Measurements from ENCODE around the gene AGO3. TPM values are rescaled to one million over a fixed set of nuclear protein-coding genes. Genes with fewer than 3 reads are reported as not detected.

AGO3 gene
- total RNA-seq, 1 experiment from 2014 or later = 39.4 TPM

DNA sequence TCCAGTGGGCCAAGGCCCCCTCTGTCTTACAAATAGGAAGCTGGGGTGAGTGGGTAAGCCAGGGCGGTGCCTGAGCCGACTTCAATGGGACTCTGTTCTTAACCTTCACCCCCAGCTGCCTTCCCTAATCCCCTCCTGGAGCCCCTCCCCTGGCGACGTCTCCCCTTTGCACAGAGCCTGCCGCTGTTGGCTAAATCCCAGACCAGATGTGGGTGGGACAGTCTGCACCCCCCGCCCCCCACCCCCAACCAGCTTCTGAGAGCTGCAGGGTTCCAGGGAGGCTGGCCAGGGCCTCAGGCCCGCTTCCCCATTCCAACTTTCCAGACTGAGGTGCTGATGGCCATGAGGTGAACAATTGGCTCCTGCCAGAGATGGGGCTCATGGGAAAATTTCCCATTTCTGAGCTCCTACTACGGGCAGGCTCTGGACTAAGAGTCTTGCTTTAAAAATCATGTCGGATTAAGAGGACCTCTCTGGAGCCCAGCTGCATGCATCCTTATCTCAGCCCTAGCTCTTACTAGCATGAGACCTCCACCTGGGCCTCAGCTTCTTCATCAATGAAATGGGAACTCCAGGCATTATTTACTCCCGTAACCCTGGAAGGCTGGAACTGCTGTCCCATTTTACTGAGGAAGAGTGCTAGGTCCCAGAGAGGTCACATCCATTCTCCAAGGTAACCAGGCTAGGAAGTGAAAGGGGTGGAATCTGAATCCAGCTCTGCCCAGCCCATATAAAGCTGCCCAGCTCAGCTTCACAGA is 187.7 kb downstream of the AGO3 start:
- POLR2A ChIA-PET = interaction anchor here (0.8 kb wide), 1 partner anchor 16 kb away, joined by 3 read pairs; no protein-coding TSS in a partner anchor
- CTCF ChIA-PET = interaction anchor here (0.5 to 1.2 kb wide), 3 partner anchors 16 to 31 kb away, joined by 3 to 6 read pairs (median 3); partner anchors contain the start of gene TRAPPC3

GRCh38 chr1:36119456-36119855 is 188.6 kb downstream of the AGO3 start:
- no peak for TF ChIP-seq POLR2AphosphoS5 (IDR thresholded peaks at IDR 0.05; ENCODE audit: low read depth, low read length)
- TF ChIP-seq, protein P1, sequence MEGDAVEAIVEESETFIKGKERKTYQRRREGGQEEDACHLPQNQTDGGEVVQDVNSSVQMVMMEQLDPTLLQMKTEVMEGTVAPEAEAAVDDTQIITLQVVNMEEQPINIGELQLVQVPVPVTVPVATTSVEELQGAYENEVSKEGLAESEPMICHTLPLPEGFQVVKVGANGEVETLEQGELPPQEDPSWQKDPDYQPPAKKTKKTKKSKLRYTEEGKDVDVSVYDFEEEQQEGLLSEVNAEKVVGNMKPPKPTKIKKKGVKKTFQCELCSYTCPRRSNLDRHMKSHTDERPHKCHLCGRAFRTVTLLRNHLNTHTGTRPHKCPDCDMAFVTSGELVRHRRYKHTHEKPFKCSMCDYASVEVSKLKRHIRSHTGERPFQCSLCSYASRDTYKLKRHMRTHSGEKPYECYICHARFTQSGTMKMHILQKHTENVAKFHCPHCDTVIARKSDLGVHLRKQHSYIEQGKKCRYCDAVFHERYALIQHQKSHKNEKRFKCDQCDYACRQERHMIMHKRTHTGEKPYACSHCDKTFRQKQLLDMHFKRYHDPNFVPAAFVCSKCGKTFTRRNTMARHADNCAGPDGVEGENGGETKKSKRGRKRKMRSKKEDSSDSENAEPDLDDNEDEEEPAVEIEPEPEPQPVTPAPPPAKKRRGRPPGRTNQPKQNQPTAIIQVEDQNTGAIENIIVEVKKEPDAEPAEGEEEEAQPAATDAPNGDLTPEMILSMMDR (IDR thresholded peaks at IDR 0.05) = no peak
- TF ChIP-seq, protein P2, sequence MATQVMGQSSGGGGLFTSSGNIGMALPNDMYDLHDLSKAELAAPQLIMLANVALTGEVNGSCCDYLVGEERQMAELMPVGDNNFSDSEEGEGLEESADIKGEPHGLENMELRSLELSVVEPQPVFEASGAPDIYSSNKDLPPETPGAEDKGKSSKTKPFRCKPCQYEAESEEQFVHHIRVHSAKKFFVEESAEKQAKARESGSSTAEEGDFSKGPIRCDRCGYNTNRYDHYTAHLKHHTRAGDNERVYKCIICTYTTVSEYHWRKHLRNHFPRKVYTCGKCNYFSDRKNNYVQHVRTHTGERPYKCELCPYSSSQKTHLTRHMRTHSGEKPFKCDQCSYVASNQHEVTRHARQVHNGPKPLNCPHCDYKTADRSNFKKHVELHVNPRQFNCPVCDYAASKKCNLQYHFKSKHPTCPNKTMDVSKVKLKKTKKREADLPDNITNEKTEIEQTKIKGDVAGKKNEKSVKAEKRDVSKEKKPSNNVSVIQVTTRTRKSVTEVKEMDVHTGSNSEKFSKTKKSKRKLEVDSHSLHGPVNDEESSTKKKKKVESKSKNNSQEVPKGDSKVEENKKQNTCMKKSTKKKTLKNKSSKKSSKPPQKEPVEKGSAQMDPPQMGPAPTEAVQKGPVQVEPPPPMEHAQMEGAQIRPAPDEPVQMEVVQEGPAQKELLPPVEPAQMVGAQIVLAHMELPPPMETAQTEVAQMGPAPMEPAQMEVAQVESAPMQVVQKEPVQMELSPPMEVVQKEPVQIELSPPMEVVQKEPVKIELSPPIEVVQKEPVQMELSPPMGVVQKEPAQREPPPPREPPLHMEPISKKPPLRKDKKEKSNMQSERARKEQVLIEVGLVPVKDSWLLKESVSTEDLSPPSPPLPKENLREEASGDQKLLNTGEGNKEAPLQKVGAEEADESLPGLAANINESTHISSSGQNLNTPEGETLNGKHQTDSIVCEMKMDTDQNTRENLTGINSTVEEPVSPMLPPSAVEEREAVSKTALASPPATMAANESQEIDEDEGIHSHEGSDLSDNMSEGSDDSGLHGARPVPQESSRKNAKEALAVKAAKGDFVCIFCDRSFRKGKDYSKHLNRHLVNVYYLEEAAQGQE (IDR thresholded peaks at IDR 0.05; ENCODE audit: insufficient read depth in 1 of 2, low read depth in 2 of 2, low read length in 1 of 2) = no peak
- no peak for TF ChIP-seq SIN3A (IDR thresholded peaks at IDR 0.05; ENCODE audit: borderline replicate concordance, insufficient read depth, low read depth, low read length)
- no peak for TF ChIP-seq TCF7L2 (IDR thresholded peaks at IDR 0.05; ENCODE audit: low read depth, low read length)
- ATAC-seq = no peak
- Histone ChIP-seq H3K9me3 (ENCODE audit: control insufficient read depth, insufficient read depth, low read depth, low read length) (no peaks in the 10 kb centered on the region), H3K4me1 (ENCODE audit: control insufficient read depth, insufficient read depth, low read length) (no peaks in the 10 kb centered on the region), H3K27ac (ENCODE audit: low read length) (no peak overlapping the region), H3K4me3 (ENCODE audit: low read depth in 2 of 2, low read length in 2 of 2) (no peak overlapping the region), H3K36me3 (ENCODE audit: control insufficient read depth, insufficient read depth, low read length) (no peaks in the 10 kb centered on the region), H3K27me3 (ENCODE audit: control insufficient read depth, insufficient read depth, low read length) (peaks cover under 1% of the 10 kb centered on the region; the same call in 1 of the 2 replicates)
- ChIA-PET POLR2A (no interaction called here), CTCF (interaction anchor here (0.6 to 1.1 kb wide), 2 partner anchors 15 to 75 kb away, joined by 3 to 6 read pairs; no protein-coding TSS in a partner anchor)
- no peak for DNase-seq (ENCODE audit: low read depth, low spot score)
- intact Hi-C loops (cut with micrococcal nuclease; ENCODE audit: unreplicated experiment) (no loop called here), in situ Hi-C loops (cut with HindIII; ENCODE audit: low pct_unique_long_range_greater_than_20kb, low sequenced_read_pairs) (no loop called here)
- no TSS peak for BruUV-seq (replicated peaks)

More for the DNA sequence above, 187.7 kb downstream of the AGO3 start:
- H3K4me1 ChIP-seq (ENCODE audit: control insufficient read depth, insufficient read depth, low read length) = no peaks in the 10 kb centered on the region
- no peaks in the 10 kb centered on the region for H3K27me3 ChIP-seq (ENCODE audit: control insufficient read depth, insufficient read depth, low read length)
- no TSS peak for BruUV-seq (replicated peaks)
- no peak overlapping the region for H3K4me3 ChIP-seq (ENCODE audit: low read depth in 2 of 2, low read length in 2 of 2)
- H3K27ac ChIP-seq (ENCODE audit: low read length) = no peak overlapping the region
- DNase-seq (ENCODE audit: low read depth, low spot score) (no peak), ATAC-seq (no peak)
- in situ Hi-C loops (cut with HindIII; ENCODE audit: low pct_unique_long_range_greater_than_20kb, low sequenced_read_pairs) (no loop called here), intact Hi-C loops (cut with micrococcal nuclease; ENCODE audit: unreplicated experiment) (no loop called here)
- no peaks in the 10 kb centered on the region for H3K36me3 ChIP-seq (ENCODE audit: control insufficient read depth, insufficient read depth, low read length)
- TF ChIP-seq, protein P1 (IDR thresholded peaks at IDR 0.05) = no peak
- TF ChIP-seq TCF7L2 (IDR thresholded peaks at IDR 0.05; ENCODE audit: low read depth, low read length) = no peak
- TF ChIP-seq, protein P2 (IDR thresholded peaks at IDR 0.05; ENCODE audit: insufficient read depth in 1 of 2, low read depth in 2 of 2, low read length in 1 of 2) = no peak
- TF ChIP-seq POLR2AphosphoS5 (IDR thresholded peaks at IDR 0.05; ENCODE audit: low read depth, low read length) = no peak
- no peak for TF ChIP-seq SIN3A (IDR thresholded peaks at IDR 0.05; ENCODE audit: borderline replicate concordance, insufficient read depth, low read depth, low read length)
- H3K9me3 ChIP-seq (ENCODE audit: control insufficient read depth, insufficient read depth, low read depth, low read length) = no peaks in the 10 kb centered on the region

Data from Panc1 (cell line).